Frontal cortex (tissue), 4 donors: ENCODE data around the gene MYLK3. TPM values are rescaled to one million over a fixed set of nuclear protein-coding genes. Genes with fewer than 3 reads are reported as not detected.
A peak's percentile ranks its signal among the peaks of the same experiment; 100 is the strongest.

ENCODE experiments used
- DNase-seq, 2 donors: peaks; one replicate each; pipeline ENCODE4 v3.0.0; 2012; ENCODE audit warnings: low spot score in 2 of 2
- FAIRE-seq: peaks from 2 replicates; lab custom pipeline; 2012; peaks lifted over from hg19 to GRCh38; lab: Jason Lieb, UNC
- total RNA-seq: library from RNA; depleted of rRNA; stranded (reverse); fragments of >200 nt; gene quantifications from one replicate; pipeline ENCODE4 v1.2.3, GENCODE V29; 2014
- donor health status: control.
- donor health status: control.
- donor health status: control.

MYLK3 gene
- total RNA-seq, 1 donor from 2014 or later: 0.41 TPM

- FAIRE-seq: no peak
- no peak for DNase-seq
Measured at GRCh38 chr16:46762583-46762982, 14.4 kb upstream of the MYLK3 start.

- FAIRE-seq: no peak
- no peak for DNase-seq
Measured at GRCh38 chr16:46759309-46759708, 11.2 kb upstream of the MYLK3 start.

DNA sequence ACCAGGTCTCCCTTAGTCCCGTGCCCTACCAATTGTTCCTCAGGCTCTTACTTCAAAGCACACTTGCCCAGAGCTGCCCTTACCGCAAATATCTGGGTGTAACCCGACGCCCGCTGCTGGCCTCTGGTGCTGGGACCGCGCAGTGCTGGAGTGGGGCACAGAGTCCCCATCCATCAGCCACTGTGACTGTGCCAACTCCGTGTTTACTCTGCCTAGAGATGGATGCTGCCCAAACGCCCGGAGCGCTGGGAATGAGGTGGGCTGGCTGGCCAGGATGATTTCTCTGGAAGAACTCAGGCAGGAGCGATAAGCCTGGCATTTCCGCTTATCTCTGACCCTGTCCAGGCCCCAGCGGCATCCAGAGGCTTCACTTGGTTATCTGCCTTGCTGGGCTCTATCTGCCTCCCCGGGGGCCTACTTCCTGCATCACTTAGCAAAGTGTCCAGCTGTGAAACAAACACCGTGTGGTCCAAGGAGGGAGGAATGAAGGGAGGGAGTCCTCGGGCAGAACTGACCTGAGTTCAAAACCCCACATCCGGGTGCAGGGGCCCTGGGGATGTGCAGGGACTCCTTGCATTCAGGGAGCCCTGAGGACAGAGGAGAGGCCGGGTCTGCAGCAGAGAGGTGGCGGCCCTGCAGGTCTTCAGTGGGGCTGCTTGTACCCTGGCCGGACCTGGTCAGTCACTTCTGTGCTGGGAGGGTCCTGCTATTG is 9.4 kb upstream of the MYLK3 start:
- no peak for DNase-seq
- FAIRE-seq: no peak

DNA sequence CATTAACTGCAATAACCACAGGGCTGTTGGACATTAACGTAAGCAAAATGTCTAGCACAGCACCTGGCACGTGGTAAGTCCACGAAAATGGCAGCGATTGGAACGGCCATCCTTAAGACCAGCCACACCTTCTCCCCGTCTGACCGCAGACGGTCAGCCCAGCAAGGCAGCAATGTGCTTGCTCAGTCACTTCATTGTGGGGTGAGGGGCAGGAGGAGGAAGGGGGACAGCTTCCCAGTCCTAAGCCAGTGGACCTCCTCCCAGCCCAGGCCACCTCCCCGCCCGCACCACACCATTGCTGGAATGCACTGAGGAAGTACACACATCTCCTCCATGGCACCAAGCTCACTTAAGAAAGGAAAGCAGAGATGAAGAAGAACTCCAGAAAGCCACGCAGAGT is 8.6 kb upstream of the MYLK3 start:
- FAIRE-seq (no peak), DNase-seq (no peak)

GRCh38 chr16:46753015-46753414 is 4.9 kb upstream of the MYLK3 start:
- FAIRE-seq (no peak), DNase-seq (no peak)

GRCh38 chr16:46751381-46751780 is 3.2 kb upstream of the MYLK3 start:
- FAIRE-seq: no peak
- no peak for DNase-seq

- no peak for FAIRE-seq
- no peak for DNase-seq
Measured at GRCh38 chr16:46748775-46749705, 896 bp upstream of the MYLK3 start.

GRCh38 chr16:46746821-46747776 is 1.0 kb downstream of the MYLK3 start:
- no peak for FAIRE-seq
- no peak for DNase-seq

DNA sequence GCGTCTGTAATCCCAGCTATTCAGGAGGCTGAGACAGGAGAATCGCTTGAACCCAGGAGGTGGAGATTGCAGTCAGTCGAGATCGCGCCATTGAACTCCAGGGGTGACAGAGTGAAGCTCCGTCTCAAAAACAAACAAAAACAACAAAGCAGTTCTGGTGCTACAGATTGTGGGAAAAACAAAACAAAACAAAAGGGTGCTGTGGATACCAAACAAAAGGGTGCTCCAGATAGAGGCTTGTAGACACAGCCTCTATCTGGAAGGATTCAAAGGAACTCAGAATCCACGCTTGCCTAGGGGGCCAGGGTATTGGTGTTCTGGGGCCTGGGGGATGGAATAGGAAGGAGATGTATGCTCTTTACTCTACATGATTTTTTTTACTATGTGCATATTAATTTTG is 2.5 kb downstream of the MYLK3 start:
- FAIRE-seq (no peak), DNase-seq (no peak)

DNA sequence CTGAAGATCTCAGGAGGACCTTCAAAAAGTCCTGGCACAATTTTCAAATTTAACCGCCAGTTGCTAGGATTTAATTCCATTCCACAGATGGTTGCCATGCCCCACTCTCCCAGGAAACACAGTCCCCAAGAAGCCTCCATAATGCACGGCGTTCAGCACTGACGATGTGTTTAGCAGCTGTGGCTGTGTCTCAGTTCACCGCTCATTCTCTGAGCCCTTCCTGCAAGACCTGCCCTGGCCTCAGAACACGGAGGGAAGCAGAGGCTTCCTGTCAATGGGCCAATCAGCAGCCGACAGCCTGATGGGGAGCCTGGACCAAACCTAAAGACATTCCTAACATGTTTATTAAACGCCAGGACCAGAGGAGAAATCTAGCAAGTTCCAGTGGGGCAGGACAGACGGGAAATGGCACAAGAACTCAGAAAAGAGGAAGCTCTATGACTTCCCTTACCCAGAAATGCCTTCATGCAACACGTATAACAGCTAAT is 4.9 kb downstream of the MYLK3 start:
- FAIRE-seq: no peak
- peak; percentile 35 to 45 for DNase-seq

- no peak for DNase-seq
- no peak for FAIRE-seq
Measured at GRCh38 chr16:46739934-46740333, 8.2 kb downstream of the MYLK3 start.

- FAIRE-seq: no peak
- no peak for DNase-seq
Measured at GRCh38 chr16:46737621-46738214, 10.4 kb downstream of the MYLK3 start.

DNA sequence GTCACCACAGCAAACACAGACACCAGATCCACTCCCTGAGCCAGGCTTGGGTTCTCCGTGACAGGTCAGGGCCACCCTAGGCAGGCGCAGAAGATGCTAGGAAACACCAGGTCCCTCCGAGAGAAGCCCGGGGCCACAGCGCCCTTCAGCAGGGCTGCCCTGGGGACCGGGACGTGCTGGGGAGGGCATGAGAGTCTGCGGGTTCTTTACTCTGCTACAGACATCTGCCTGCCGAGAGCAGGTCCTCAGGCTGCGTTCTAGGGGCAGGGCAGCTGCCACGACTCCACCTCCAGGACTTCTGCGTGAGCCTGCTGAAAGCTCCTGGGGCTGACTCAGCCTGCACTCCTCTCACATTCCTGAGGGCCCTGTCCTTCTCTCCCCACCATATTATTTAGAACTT is 11.4 kb downstream of the MYLK3 start:
- DNase-seq (no peak), FAIRE-seq (no peak)

GRCh38 chr16:46733319-46733830 is 14.8 kb downstream of the MYLK3 start:
- DNase-seq: no peak
- no peak for FAIRE-seq

GRCh38 chr16:46732561-46732960 is 15.6 kb downstream of the MYLK3 start:
- no peak for DNase-seq
- FAIRE-seq: no peak

GRCh38 chr16:46731691-46732555 is 16.2 kb downstream of the MYLK3 start:
- no peak for FAIRE-seq

GRCh38 chr16:46730801-46731690 is 17.1 kb downstream of the MYLK3 start:
- FAIRE-seq (no peak), DNase-seq (no peak)

More at GRCh38 chr16:46731691-46732555, 16.2 kb downstream of the MYLK3 start:
- no peak for DNase-seq
